DND-41 (cell line): ENCODE results near the gene ASB12.

Experiments used
- ATAC-seq: fragments of 200-7000 bp; cut with Tn5 transposase; 3 replicates; pipeline ENCODE4 v1.9.1; 2021; ENCODE audit warnings: low read depth; ENCODE audit not compliant: insufficient read depth
- DNase-seq: peaks from one replicate; pipeline ENCODE4 v3.0.0-alpha.2; 2020
- H2AFZ ChIP-seq: 2 replicates; pipeline ENCODE4 v1.6.0; 2012; ENCODE audit warnings: low read depth, low read length
- H3K27ac ChIP-seq: 2 replicates; pipeline ENCODE4 v1.5.1; 2012; ENCODE audit warnings: low read length, inconsistent platforms
- H3K27me3 ChIP-seq: fragments of 200-600 bp; sonication (generic); 2 replicates; pipeline ENCODE4 v1.6.0; 2012; ENCODE audit warnings: low read length, mild to moderate bottlenecking, inconsistent platforms; ENCODE audit not compliant: insufficient read depth, poor library complexity
- H3K36me3 ChIP-seq: 2 replicates; pipeline ENCODE4 v1.5.1; 2012; ENCODE audit warnings: low read length, inconsistent platforms; ENCODE audit not compliant: insufficient read depth
- H3K4me1 ChIP-seq: 2 replicates; pipeline ENCODE4 v1.5.1; 2012; ENCODE audit warnings: mild to moderate bottlenecking, low read length; ENCODE audit not compliant: insufficient read depth
- H3K4me2 ChIP-seq: 2 replicates; pipeline ENCODE4 v1.6.0; 2012; ENCODE audit warnings: mild to moderate bottlenecking, moderate library complexity, low read length, inconsistent platforms; ENCODE audit not compliant: insufficient read depth
- H3K4me3 ChIP-seq, 2 experiments: fragments of 200-600 bp in 1 of 2; shearing (Covaris generic) in 1 of 2; 2 replicates each; pipeline ENCODE4 v1.5.1; 2012 to 2016; ENCODE audit warnings: inconsistent platforms in 2 of 2, low read length in 2 of 2, mild to moderate bottlenecking in 2 of 2, low read depth in 1 of 2, moderate library complexity in 1 of 2
- H3K79me2 ChIP-seq: 2 replicates; pipeline ENCODE4 v1.6.0; 2012; ENCODE audit warnings: low read length, inconsistent platforms; ENCODE audit not compliant: insufficient read depth
- H3K9ac ChIP-seq: 2 replicates; pipeline ENCODE4 v1.6.0; 2012; ENCODE audit warnings: low read depth, mild to moderate bottlenecking, inconsistent platforms, low read length, moderate library complexity
- H3K9me3 ChIP-seq: 2 replicates; pipeline ENCODE4 v1.5.1; 2012; ENCODE audit warnings: low read length, moderate library complexity, mild to moderate bottlenecking, inconsistent platforms; ENCODE audit not compliant: insufficient read depth, severe bottlenecking
- H4K20me1 ChIP-seq: 2 replicates; pipeline ENCODE4 v1.6.0; 2012; ENCODE audit warnings: low read length; ENCODE audit not compliant: insufficient read depth
- EZH2 ChIP-seq: IDR thresholded peaks from 3 replicates; pipeline ENCODE4 v1.6.1; 2012; ENCODE audit warnings: borderline replicate concordance, low read depth, mild to moderate bottlenecking, moderate library complexity, low read length, inconsistent platforms; ENCODE audit not compliant: severe bottlenecking
- TF ChIP-seq, protein P1 (sequence below): IDR thresholded peaks from 2 replicates; pipeline ENCODE4 v1.5.1; 2012; ENCODE audit warnings: borderline replicate concordance, low read length, moderate library complexity, mild to moderate bottlenecking; ENCODE audit not compliant: poor library complexity, severe bottlenecking; ENCODE audit errors: extremely low read depth

Gene ASB12

DNA sequence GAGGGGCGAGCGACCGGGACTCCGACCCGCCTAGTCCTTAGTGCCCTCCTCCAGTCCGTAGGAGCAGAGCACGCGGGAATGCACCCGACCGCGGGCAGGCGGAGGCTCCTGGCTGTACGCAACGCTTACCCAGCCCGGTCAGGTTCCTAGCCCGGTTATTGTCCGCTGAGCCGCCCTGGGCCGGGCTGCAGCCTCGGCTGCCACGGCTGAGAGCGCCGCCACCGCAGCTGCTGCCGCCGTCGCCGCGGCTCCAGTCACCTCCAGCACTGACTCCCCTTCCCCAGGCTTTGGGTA lies 25.0 kb downstream of the ASB12 start, which contains the start of gene AMER1:
Gene AMER1 (minus strand): TSS at position 268 of the 294 bp plus-strand sequence. CDS start 12,422 bp downstream, outside the sequence.
- TF ChIP-seq, protein P1, sequence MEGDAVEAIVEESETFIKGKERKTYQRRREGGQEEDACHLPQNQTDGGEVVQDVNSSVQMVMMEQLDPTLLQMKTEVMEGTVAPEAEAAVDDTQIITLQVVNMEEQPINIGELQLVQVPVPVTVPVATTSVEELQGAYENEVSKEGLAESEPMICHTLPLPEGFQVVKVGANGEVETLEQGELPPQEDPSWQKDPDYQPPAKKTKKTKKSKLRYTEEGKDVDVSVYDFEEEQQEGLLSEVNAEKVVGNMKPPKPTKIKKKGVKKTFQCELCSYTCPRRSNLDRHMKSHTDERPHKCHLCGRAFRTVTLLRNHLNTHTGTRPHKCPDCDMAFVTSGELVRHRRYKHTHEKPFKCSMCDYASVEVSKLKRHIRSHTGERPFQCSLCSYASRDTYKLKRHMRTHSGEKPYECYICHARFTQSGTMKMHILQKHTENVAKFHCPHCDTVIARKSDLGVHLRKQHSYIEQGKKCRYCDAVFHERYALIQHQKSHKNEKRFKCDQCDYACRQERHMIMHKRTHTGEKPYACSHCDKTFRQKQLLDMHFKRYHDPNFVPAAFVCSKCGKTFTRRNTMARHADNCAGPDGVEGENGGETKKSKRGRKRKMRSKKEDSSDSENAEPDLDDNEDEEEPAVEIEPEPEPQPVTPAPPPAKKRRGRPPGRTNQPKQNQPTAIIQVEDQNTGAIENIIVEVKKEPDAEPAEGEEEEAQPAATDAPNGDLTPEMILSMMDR: no peak
- TF ChIP-seq EZH2: no peak
- peak within 1 kb of the TSS; percentile 80 for H2AFZ ChIP-seq
- no peak for DNase-seq

DNA sequence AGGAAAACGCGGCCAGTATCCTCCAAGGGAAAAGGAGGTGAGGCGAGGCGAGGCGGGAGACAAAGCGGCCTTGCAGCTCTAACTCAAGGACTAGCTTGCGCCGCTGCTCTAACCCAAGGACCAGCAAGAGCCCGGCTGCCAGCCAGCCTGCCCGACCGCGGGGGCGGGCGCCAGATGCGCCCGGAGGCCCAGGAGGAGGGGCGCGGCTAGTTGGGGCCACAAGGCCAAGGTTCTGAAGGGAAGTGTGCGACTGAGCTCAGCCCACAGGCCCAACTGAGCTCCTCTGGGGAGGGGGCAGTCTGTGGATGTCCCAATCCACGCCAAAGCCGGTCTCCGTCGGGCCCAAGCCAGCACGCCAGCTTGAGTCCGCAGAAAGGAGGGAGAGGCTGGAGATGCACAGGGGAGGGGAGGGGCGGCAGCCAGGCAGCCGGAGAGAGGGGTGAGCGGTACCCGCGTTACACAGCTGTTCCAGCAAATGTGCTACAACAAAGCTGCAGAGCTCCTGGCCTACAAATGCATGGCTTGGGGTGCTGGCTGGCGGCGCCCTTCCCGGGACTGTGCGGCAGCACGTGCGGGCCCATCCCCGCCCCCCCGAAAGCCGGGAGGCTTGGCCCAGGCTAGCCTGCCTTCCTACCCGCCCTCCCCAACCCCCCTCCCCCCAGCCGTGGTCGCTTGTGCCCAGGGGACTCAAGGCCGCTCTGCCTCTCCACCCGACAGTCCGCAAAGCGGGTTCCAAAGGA lies 25.5 kb downstream of the ASB12 start:
- TF ChIP-seq EZH2: no peak
- TF ChIP-seq, protein P1: no peak
- no peaks in the 10 kb centered on the region for H3K9me3 ChIP-seq
- H3K4me3 ChIP-seq: peak overlapping the region; percentile 45 to 79
- H3K27me3 ChIP-seq: no peaks in the 10 kb centered on the region
- H4K20me1 ChIP-seq: peaks cover 10% of the 10 kb centered on the region
- H2AFZ ChIP-seq: peak overlapping the region; percentile 69
- H3K4me1 ChIP-seq: peaks cover 31% of the 10 kb centered on the region
- peak overlapping the region; percentile 74 for H3K9ac ChIP-seq
- H3K36me3 ChIP-seq: no peaks in the 10 kb centered on the region
- ATAC-seq: peak; percentile 43
- H3K27ac ChIP-seq: peak overlapping the region; percentile 71
- peaks cover 43% of the 10 kb centered on the region for H3K79me2 ChIP-seq
- DNase-seq: peak; percentile 55
- peak overlapping the region; percentile 67 for H3K4me2 ChIP-seq

More for the DNA sequence above, 25.0 kb downstream of the ASB12 start, which contains the start of gene AMER1:
- no peaks in the 10 kb centered on the region for H3K9me3 ChIP-seq
- H3K27ac ChIP-seq: peak within 1 kb of the TSS; percentile 78
- H3K36me3 ChIP-seq: no peaks in the 10 kb centered on the region
- peaks cover 10% of the 10 kb centered on the region for H4K20me1 ChIP-seq
- peak; percentile 54; the same call in 2 of the 3 replicates for ATAC-seq
- H3K9ac ChIP-seq: peak within 1 kb of the TSS; percentile 74
- H3K4me3 ChIP-seq: peak within 1 kb of the TSS; percentile 45 to 79
- H3K27me3 ChIP-seq: no peaks in the 10 kb centered on the region
- peak within 1 kb of the TSS; percentile 67 for H3K4me2 ChIP-seq
- peaks cover 38% of the 10 kb centered on the region for H3K79me2 ChIP-seq
- H3K4me1 ChIP-seq: peaks cover 31% of the 10 kb centered on the region

DNA sequence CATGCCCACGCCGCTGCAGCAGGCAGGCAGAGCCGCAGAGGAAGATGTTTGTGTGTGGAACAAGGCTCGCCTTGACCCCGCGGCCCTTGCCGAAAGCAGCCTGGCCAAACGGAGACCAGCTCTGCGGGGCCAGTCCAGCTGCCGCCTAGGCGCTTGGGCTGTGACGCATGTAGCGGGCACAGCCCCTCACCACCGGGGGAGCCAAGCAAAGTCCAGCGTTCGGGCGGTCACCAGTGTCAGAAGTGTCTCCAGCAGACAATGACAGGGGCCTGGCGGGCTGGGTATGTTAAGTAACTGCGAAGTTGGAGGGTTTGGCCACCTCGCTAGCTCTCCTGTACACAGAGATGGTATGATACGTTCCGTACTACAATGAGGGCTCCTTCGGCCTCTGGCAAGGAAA lies 26.2 kb downstream of the ASB12 start:
- ATAC-seq: no peak
- DNase-seq: peak; percentile 4
- TF ChIP-seq EZH2: no peak
- TF ChIP-seq, protein P1: no peak
- H3K9me3 ChIP-seq: no peaks in the 10 kb centered on the region
- peak overlapping the region; percentile 67 for H3K4me2 ChIP-seq
- peaks cover 10% of the 10 kb centered on the region for H4K20me1 ChIP-seq
- peak overlapping the region; percentile 35 to 79 for H3K4me3 ChIP-seq
- H2AFZ ChIP-seq: no peak overlapping the region
- peak overlapping the region; percentile 69 for H3K27ac ChIP-seq
- peaks cover 31% of the 10 kb centered on the region for H3K4me1 ChIP-seq
- no peaks in the 10 kb centered on the region for H3K36me3 ChIP-seq
- H3K79me2 ChIP-seq: peaks cover 49% of the 10 kb centered on the region
- H3K27me3 ChIP-seq: no peaks in the 10 kb centered on the region
- peak overlapping the region; percentile 74 for H3K9ac ChIP-seq
